AML-193 (cell line): ENCODE data around the gene OLA1.
"Not testable (repeated sequence)": the region's sequence is repeated elsewhere in the genome, so short reads cannot be mapped to it uniquely, and the experiment has no call there.

ENCODE experiments used
- DNase-seq, 2 experiments: peaks; one replicate each; lab custom pipeline; 2025; lab: John Stamatoyannopoulos, UW

Gene OLA1

DNA sequence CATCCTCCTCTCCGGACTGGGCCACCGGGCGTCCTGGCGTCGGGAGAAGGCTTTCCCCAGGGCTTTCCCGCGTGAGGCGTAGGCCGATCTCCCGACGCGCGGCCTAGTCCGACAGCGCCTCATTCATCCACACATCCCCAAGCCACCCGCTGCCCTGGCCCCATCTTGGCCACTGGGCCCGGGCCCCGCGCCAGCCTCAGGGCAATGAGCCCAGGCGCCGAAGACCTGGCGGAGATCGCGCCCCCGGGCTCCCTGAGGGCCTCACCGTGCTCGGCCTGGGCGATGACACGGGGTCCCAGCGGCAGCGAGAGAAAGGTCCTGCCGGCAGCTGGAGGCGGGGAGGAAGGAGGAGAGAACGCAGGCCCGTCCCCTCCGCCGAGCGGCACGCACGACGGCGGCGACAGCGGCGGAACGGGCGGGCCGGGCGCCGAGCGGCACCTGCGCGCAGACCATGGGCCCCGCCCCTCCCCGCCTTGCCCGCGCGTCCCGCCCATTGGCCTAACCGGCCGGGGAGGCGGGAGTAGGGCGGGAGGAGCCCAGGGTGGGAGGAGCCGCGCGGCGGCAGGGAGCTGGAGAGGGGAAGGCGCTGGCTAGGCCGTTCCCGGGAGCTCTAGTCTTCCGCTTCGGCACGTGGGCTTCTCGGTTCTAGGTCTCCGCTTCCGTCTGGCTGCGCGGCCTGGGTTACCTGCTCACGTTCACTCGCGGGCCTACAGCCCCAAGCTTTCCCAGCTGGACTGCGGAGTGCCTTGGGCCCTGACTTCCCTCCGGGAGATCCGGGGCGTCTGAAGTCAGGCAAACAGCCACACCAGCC is at the start of gene OLA1:
Gene OLA1, minus strand, starts transcription at position 346 of the 811 bp plus-strand sequence. CDS start 1,717 bp downstream, outside the sequence.
- peak; percentile 85 to 92 for DNase-seq

GRCh38 chr2:174292908-174293307 is 44.6 kb upstream of the OLA1 start:
- no peak for DNase-seq

- no peak for DNase-seq
These were observed 37.8 kb upstream of the OLA1 start for GRCh38 chr2:174286172-174286571.

GRCh38 chr2:174282441-174282840 is 34.1 kb upstream of the OLA1 start:
- DNase-seq = no peak

DNA sequence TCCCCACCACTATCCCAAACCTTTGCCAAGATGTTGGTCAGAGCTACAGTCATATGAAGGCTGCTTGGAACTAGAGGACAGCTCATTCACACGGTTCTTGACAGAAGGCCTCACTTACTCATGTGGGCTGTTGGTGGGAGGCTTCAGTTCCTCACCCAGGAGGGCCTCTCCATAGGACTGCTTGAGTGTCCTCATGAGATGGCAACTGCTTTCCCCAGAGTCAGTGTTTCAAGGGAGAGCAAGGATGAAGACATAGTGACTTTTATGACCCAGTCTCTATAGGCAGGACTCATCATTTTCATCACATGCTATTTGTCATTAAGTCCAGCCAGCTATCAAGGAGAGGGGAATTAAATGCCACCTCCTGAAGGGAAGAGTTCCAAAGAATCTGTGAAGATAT is 33.4 kb upstream of the OLA1 start:
- no peak for DNase-seq

DNA sequence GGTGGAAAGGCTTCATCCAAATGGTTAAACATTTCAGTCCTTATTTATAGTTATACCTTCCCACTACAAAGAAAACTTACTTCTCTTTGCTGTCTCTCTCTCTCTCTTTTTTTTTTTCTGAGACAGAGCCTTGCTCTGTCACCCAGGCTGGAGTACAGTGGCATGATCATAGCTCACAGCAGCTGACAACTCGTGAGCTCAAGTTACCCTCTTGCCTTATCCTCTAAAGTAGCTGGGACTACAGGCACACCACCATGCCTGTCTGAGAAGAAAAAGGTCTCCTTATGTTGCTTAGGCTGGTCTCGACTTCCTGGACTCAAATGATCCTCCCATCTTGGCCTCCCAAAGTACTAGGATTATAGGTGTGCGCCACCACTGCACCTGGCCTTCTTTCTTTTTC is 32.3 kb upstream of the OLA1 start:
- no peak for DNase-seq

DNA sequence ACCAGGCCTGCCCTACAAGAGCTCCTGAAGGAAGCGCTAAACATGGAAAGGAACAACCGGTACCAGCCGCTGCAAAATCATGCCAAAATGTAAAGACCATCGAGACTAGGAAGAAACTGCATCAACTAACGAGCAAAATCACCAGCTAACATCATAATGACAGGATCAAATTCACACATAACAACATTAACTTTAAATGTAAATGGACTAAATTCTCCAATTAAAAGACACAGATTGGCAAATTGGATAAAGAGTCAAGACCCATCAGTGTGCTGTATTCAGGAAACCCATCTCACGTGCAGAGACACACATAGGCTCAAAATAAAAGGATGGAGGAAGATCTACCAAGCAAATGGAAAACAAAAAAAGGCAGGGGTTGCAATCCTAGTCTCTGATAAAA is 21.9 kb upstream of the OLA1 start:
- DNase-seq = not testable (repeated sequence)

DNA sequence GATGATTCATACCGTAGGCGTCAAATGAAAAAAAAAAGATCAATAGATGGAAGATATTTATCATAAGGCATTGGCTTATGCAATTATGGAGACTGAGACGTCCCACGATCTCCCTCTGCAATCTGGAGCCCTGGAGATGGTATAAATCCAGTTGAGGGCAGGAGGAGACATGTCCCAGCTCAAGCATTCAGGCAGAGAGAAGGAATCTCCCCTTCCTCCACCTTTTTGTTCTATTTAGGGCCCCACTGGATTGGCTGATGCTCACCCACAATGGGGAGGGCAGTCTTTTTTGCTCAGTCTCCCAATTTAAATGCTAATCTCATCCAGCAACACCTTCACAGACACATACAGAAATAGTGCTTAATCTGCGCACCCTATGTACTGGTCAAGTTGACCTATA is 18.0 kb upstream of the OLA1 start:
- no peak for DNase-seq

DNA sequence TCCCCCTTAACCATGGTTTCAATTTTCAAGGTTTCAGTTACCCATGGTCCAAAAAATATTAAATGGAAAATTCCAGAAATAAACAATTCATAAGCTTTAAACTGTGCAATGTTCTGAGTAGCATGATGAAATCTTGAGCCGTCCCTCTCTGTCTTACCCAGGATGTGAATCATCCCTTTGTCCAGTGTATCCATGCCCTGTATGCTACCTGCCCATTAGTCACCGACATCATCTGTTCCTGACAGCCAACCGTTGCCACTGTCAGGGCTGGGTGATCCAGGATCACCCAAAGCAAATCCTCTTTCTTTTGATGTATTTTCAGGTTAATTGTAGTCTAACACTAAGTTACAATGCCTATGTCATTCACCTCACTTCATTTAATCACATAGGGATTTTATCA is 15.7 kb upstream of the OLA1 start:
- no peak for DNase-seq

DNA sequence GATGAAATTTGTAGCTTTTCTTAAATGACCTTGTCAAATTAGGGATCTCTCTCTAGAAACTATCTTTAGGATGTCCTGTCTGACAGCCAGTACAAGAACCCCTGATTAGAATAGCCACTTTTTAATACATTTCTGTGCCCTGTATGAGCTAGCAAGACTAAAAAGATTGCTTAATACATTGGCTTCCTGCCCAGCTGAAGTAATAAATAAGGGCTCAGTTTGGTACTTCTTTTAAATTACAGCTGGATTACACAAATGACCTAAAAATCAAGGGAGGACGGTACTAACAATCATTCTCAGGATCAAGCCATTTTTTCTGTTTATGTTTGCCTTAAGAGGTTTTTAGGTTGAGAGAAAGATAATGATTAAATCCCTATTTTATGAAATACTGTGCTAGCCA is 11.6 kb upstream of the OLA1 start:
- peak; percentile 73 to 78 for DNase-seq

DNA sequence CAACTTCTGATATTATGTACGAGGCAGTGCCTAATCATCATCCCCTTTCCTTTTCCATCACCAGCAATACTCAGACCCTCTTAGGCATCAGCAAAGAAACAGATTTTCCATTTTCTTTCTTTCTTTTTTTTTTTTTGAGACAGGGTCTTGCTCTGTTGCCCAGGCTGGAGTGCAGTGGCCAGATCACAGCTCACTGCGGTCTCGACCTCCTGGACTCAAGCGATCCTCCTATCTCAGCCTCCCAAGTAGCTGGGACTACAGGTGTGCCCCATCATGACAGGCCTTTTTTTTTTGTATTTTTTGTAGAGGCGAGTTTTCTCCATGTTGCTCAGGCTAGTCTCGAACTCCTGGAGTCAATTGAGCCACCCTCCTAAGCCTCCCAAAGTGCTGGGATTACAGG is 5.9 kb upstream of the OLA1 start:
- no peak for DNase-seq

DNA sequence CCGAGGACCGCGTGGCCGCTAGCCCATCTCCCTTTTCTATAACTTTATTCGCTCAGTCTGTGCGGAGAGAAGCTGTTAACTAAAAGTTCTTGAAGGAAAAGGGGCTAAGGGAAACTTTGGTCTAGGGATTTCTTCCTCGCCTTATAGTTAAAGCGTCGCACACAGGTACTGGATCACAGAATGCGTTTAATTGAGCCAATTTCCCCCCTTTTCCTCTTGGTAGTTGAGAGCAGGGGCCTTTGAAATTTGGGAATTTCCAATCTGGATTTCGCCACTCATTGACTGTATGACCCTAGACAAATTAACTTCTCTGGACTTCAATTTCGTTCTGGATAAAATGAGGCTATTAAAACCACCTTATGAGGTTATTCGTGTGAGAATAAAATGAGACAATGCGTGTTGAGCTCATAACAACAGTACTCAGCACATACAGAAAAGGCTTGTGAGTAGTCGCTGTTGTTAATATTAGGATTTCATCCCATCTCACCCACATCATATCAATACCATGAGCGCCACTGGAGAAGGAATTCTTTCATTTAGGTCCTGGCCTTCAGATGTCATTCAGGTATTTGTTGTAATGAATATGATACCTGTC is 763 bp upstream of the OLA1 start:
- DNase-seq = no peak

GRCh38 chr2:174247474-174248186 is 702 bp downstream of the OLA1 start:
- no peak for DNase-seq

GRCh38 chr2:174246944-174247381 is 1.4 kb downstream of the OLA1 start:
- DNase-seq = no peak

- not testable (repeated sequence) for DNase-seq
These were observed 2.7 kb downstream of the OLA1 start for GRCh38 chr2:174245628-174246027.

DNA sequence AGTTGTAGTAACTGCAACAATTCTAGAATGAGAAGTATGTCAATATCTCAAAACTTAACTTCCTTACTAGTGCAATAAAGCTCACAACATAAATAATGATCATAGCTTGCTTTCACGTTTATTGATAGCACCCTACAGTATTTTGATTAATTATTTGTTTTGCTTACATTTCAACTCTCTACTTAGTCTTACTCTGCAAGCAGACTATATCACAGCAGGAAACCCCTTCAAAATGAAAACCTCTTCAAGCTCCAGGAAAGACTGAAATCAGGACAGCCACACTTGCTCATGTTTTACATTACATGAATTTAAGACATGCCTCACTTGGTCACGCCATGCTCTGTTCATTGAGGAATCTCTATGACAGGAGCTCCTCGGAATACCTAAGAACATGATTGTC is 3.3 kb downstream of the OLA1 start:
- DNase-seq = no peak

DNA sequence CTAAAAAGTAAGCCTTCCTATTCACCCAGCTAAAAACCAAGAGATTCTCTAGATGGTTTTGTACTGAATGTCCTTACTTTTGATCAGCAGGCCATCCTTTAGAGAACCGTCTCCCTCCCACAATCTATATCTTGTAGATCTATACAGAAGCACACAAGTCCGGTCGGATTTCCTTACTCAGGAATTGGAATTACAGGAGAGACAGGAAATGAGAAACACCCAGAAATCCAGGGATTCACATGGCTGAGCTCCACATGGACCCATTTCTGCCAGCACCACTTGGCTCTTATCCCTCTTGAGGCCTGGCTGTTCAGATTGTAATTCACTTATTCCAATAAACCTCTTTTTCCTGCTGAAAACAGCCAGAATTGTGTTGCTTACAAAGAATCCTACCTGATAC is 4.5 kb downstream of the OLA1 start:
- DNase-seq = no peak

GRCh38 chr2:174240097-174240496 is 8.2 kb downstream of the OLA1 start:
- DNase-seq = no peak

DNA sequence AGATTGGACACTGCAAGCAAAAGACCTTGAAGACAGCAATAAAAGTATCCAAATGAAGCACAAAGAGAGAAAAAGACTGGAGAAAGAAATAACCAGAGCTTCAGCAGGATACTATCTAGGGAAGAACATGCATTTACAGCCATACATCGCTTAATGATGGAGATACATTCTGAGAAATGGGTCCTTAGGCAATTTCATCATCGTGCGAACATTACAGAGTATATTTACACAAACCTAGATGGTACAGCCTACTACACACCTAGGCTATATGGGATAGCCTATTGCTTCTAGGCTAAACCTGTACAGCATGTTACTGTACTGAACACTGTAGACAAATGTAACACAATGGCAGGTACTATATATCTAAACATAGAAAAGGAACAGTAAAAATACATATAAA is 11.9 kb downstream of the OLA1 start:
- DNase-seq = no peak

DNA sequence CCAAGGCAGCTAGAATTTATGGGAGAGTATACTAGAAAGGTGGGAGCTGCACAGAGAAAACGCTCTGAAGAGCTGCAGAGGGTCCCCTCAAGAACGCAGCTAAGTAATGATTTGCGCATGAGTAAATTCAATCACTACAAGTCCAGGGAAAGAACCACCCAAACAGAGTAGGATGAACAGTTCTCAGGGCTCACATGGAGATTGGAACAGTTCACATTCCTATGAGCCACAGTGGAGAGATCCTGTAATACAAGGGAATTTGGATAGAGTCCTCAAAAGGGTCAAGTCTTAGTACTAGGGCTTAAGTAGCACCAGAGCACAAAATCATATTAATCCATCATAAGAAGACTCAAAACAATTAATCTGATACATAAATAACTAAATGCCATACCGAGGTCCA is 12.7 kb downstream of the OLA1 start:
- no peak for DNase-seq

GRCh38 chr2:174233771-174234275 is 14.5 kb downstream of the OLA1 start:
- no peak for DNase-seq

DNA sequence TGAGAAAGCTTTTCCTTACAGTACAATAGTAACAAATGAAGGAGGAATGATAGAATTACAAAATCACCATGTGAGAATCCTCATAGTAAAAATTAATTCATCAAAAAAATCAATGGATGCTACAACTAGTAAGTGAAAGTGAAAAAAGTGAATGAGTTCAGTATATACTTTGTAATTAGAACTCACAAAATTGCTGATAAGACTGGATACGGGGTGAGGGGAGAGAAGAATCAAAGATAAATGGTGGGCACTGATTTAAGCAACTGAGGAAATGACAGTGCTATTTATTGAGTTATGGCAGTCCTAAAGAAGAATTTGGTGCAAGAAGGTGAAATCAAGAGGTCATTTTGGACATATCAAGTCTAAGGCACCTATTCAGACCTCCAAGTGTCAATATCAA is 20.6 kb downstream of the OLA1 start:
- no peak for DNase-seq
